ENCODE results near the gene MAFB.

- TF ChIP-seq, protein P1, sequence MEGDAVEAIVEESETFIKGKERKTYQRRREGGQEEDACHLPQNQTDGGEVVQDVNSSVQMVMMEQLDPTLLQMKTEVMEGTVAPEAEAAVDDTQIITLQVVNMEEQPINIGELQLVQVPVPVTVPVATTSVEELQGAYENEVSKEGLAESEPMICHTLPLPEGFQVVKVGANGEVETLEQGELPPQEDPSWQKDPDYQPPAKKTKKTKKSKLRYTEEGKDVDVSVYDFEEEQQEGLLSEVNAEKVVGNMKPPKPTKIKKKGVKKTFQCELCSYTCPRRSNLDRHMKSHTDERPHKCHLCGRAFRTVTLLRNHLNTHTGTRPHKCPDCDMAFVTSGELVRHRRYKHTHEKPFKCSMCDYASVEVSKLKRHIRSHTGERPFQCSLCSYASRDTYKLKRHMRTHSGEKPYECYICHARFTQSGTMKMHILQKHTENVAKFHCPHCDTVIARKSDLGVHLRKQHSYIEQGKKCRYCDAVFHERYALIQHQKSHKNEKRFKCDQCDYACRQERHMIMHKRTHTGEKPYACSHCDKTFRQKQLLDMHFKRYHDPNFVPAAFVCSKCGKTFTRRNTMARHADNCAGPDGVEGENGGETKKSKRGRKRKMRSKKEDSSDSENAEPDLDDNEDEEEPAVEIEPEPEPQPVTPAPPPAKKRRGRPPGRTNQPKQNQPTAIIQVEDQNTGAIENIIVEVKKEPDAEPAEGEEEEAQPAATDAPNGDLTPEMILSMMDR (IDR thresholded peaks at IDR 0.05): no peak
- TF ChIP-seq POLR2A (IDR thresholded peaks at IDR 0.05): no peak
These were observed 31.8 kb upstream of the MAFB start for GRCh38 chr20:40720826-40721225.
